MM.1S (cell line): Measurements from ENCODE around the gene MRPS21.

ENCODE experiments used
- DNase-seq: peaks from one replicate; pipeline ENCODE4 v3.0.0-alpha.2; 2015
- H2AFZ ChIP-seq: fragments of 300-600 bp; sonication (generic); 2 replicates; pipeline ENCODE4 v1.6.0; 2016; ENCODE audit warnings: antibody characterized with exemption, low read length
- H3F3A ChIP-seq: fragments of 300-600 bp; sonication (generic); 2 replicates; pipeline ENCODE4 v1.6.1; 2016; ENCODE audit warnings: mild to moderate bottlenecking, antibody characterized with exemption, low read length, moderate library complexity, mixed read lengths; ENCODE audit not compliant: insufficient read depth
- H3K27ac ChIP-seq: fragments of 300-600 bp; sonication (generic); 2 replicates; pipeline ENCODE4 v1.5.1; 2016; ENCODE audit warnings: mild to moderate bottlenecking, low read length
- H3K27me3 ChIP-seq: fragments of 300-600 bp; sonication (generic); replicated peaks from 2 replicates; pipeline ENCODE4 v1.6.0; 2016; ENCODE audit warnings: low read length; ENCODE audit not compliant: insufficient read depth
- H3K36me3 ChIP-seq: fragments of 300-600 bp; sonication (generic); replicated peaks from 2 replicates; pipeline ENCODE4 v1.6.1; 2016; ENCODE audit warnings: mild to moderate bottlenecking, low read length, mixed read lengths; ENCODE audit not compliant: insufficient read depth
- H3K4me1 ChIP-seq: fragments of 300-600 bp; sonication (generic); 2 replicates; pipeline ENCODE4 v1.6.1; 2016; ENCODE audit warnings: low read length, mixed read lengths
- H3K4me2 ChIP-seq: fragments of 300-600 bp; sonication (generic); 2 replicates; pipeline ENCODE4 v1.6.0; 2016; ENCODE audit warnings: low read depth, low read length
- H3K4me3 ChIP-seq: fragments of 300-600 bp; sonication (generic); 2 replicates; pipeline ENCODE4 v1.5.1; 2016; ENCODE audit warnings: low read length, mixed read lengths
- H3K79me2 ChIP-seq: fragments of 300-600 bp; sonication (generic); 2 replicates; pipeline ENCODE4 v1.6.1; 2016; ENCODE audit warnings: mixed run types, low read length, mixed read lengths
- H3K9ac ChIP-seq: fragments of 300-600 bp; sonication (generic); 2 replicates; pipeline ENCODE4 v1.6.1; 2016; ENCODE audit warnings: low read length, mixed read lengths
- H3K9me2 ChIP-seq: fragments of 300-600 bp; sonication (generic); replicated peaks from 2 replicates; pipeline ENCODE4 v1.6.1; 2016; ENCODE audit warnings: mild to moderate bottlenecking, low read length, mixed read lengths; ENCODE audit not compliant: insufficient read depth
- H3K9me3 ChIP-seq: fragments of 300-600 bp; sonication (generic); replicated peaks from 2 replicates; pipeline ENCODE4 v1.6.1; 2016; ENCODE audit warnings: mild to moderate bottlenecking, low read length, mixed read lengths; ENCODE audit not compliant: insufficient read depth
- H4K20me1 ChIP-seq: fragments of 300-600 bp; sonication (generic); 2 replicates; pipeline ENCODE4 v1.6.1; 2016; ENCODE audit warnings: mild to moderate bottlenecking, low read length, moderate library complexity, mixed read lengths; ENCODE audit not compliant: insufficient read depth
- CTCF ChIP-seq: fragments of 300-600 bp; sonication (generic); IDR thresholded peaks from 2 replicates; pipeline ENCODE4 v1.5.1; 2016; ENCODE audit warnings: antibody characterized with exemption, low read length, mixed read lengths
- EZH2 ChIP-seq: fragments of 300-600 bp; sonication (generic); optimal IDR thresholded peaks from 2 replicates; pipeline ENCODE3; 2017; ENCODE audit warnings: low read depth, mild to moderate bottlenecking, antibody characterized with exemption, low read length, mixed read lengths
- EZH2phosphoT487 ChIP-seq: fragments of 300-600 bp; sonication (generic); IDR thresholded peaks from 2 replicates; pipeline ENCODE4 v1.6.1; 2018; ENCODE audit warnings: antibody characterized with exemption, low read length

Gene MRPS21

GRCh38 chr1:150346316-150346715, 52.7 kb downstream of the MRPS21 start:
- no peak for DNase-seq
- no peaks in the 10 kb centered on the region for H3K9me3 ChIP-seq
- peaks cover 8% of the 10 kb centered on the region; the same call in 1 of the 2 replicates for H3K36me3 ChIP-seq
- H3K9me2 ChIP-seq = no peaks in the 10 kb centered on the region
- H3K27me3 ChIP-seq = no peaks in the 10 kb centered on the region
- H4K20me1 ChIP-seq = no peaks in the 10 kb centered on the region
- no peak overlapping the region for H2AFZ ChIP-seq
- no peak overlapping the region for H3K27ac ChIP-seq
- TF ChIP-seq EZH2phosphoT487 (no peak), EZH2 (no peak), CTCF (no peak)
- no peak overlapping the region for H3K4me2 ChIP-seq
- no peaks in the 10 kb centered on the region for H3K4me1 ChIP-seq
- H3F3A ChIP-seq = no peaks in the 10 kb centered on the region
- H3K9ac ChIP-seq = no peak overlapping the region
- no peaks in the 10 kb centered on the region for H3K79me2 ChIP-seq
- no peak overlapping the region for H3K4me3 ChIP-seq

DNA sequence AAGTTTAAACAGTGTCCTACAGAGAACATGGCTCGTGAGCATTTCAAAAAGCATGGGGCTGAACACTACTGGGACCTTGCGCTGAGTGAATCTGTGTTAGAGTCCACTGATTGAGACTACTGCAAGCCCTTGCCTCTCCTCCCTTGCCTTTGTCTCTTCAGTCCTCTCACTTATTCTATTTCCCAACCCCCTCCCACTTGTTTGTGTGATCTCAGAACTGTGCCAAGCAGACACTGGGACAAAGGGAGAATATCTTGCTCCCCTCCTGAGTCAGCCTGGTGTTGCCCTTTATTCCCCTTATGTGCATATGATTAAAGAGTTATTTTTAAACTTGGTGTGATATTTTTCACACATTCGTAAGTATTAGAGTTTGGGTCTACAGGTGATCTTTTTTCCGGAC, 59.2 kb downstream of the MRPS21 start:
- Histone ChIP-seq H3K27ac (no peak overlapping the region), H3K9me3 (no peaks in the 10 kb centered on the region), H3K4me2 (no peak overlapping the region), H3K4me3 (no peak overlapping the region), H3K79me2 (no peaks in the 10 kb centered on the region), H3K36me3 (peaks cover 4% of the 10 kb centered on the region; the same call in 1 of the 2 replicates), H4K20me1 (no peaks in the 10 kb centered on the region), H3K4me1 (no peaks in the 10 kb centered on the region), H2AFZ (no peak overlapping the region), H3K9ac (no peak overlapping the region), H3K27me3 (no peaks in the 10 kb centered on the region), H3K9me2 (no peaks in the 10 kb centered on the region), H3F3A (no peaks in the 10 kb centered on the region)
- no peak for DNase-seq
- TF ChIP-seq CTCF (no peak), EZH2 (no peak), EZH2phosphoT487 (no peak)
